C4-2B (cell line): ENCODE data around the gene NUP93.

Source experiments
- ZFX ChIP-seq: fragments of 450-650 bp; IDR thresholded peaks from 2 replicates; pipeline ENCODE4 v1.6.1; 2017
- TF ChIP-seq, protein P1 (sequence below): fragments of 450-650 bp; conservative IDR thresholded peaks from 2 replicates; pipeline ENCODE4 v1.5.1; 2017; ENCODE audit warnings: mild to moderate bottlenecking

DNA sequence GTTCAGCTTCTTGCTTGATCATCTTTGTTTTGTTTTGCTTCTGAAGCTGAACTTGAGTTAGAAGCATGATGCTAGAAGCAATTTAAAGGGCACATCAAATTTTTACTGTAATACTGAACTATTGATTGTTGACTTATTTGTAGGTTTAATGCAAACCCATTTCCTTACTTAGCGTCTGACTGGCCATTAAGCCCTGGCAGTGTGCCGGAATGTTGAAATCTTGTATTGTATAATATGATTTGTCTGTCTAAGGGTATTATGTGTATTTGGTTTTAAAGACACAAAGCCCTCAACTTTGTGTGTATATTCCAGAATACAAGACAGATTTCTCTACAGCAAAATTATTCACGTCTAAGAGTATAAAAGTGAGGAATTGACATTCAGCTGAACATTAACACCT, 39.7 kb downstream of the NUP93 start:
- TF ChIP-seq, protein P1, sequence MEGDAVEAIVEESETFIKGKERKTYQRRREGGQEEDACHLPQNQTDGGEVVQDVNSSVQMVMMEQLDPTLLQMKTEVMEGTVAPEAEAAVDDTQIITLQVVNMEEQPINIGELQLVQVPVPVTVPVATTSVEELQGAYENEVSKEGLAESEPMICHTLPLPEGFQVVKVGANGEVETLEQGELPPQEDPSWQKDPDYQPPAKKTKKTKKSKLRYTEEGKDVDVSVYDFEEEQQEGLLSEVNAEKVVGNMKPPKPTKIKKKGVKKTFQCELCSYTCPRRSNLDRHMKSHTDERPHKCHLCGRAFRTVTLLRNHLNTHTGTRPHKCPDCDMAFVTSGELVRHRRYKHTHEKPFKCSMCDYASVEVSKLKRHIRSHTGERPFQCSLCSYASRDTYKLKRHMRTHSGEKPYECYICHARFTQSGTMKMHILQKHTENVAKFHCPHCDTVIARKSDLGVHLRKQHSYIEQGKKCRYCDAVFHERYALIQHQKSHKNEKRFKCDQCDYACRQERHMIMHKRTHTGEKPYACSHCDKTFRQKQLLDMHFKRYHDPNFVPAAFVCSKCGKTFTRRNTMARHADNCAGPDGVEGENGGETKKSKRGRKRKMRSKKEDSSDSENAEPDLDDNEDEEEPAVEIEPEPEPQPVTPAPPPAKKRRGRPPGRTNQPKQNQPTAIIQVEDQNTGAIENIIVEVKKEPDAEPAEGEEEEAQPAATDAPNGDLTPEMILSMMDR, result no peak
- TF ChIP-seq ZFX, result no peak
